NCI-H128 (cell line): Measurements from ENCODE around the gene PPP1R14B.
A peak's percentile ranks its signal among the peaks of the same experiment; 100 is the strongest.

ENCODE experiments used
- DNase-seq: peaks from one replicate; lab custom pipeline; 2025; ENCODE audit not compliant: unreplicated experiment; lab: John Stamatoyannopoulos, UW

Gene PPP1R14B

GRCh38 chr11:64246871-64247728, at the start of gene PPP1R14B:
PPP1R14B (minus strand) TSS chr11:64246943; CDS start chr11:64246673, 270 bp downstream.
- DNase-seq: peak; percentile 37

- no peak for DNase-seq
Measured at GRCh38 chr11:64296236-64296635, 49.5 kb upstream of the PPP1R14B start.

GRCh38 chr11:64295760-64296159, 49.0 kb upstream of the PPP1R14B start:
- DNase-seq: no peak

GRCh38 chr11:64294774-64295173, 48.0 kb upstream of the PPP1R14B start:
- no peak for DNase-seq

- DNase-seq: no peak
Measured at GRCh38 chr11:64292460-64293254, 45.9 kb upstream of the PPP1R14B start.

- DNase-seq: no peak
Measured at GRCh38 chr11:64291752-64292459, 45.2 kb upstream of the PPP1R14B start.

GRCh38 chr11:64291262-64291751, 44.6 kb upstream of the PPP1R14B start, which contains the start of gene KCNK4:
KCNK4 (plus strand) TSS chr11:64291302; CDS start chr11:64293019, 1,717 bp downstream.
- DNase-seq: no peak

GRCh38 chr11:64290352-64291261, 43.9 kb upstream of the PPP1R14B start:
- DNase-seq: no peak

GRCh38 chr11:64289002-64289564, 42.3 kb upstream of the PPP1R14B start:
- DNase-seq: no peak

- DNase-seq: no peak
Measured at GRCh38 chr11:64288353-64288750, 41.6 kb upstream of the PPP1R14B start.

GRCh38 chr11:64287676-64288352, 41.1 kb upstream of the PPP1R14B start:
- DNase-seq: no peak

GRCh38 chr11:64286801-64287159, 40.0 kb upstream of the PPP1R14B start:
- DNase-seq: no peak

GRCh38 chr11:64285885-64286800, 39.4 kb upstream of the PPP1R14B start:
- DNase-seq: no peak

- peak; percentile 66 for DNase-seq
Measured at GRCh38 chr11:64284962-64285884, 38.5 kb upstream of the PPP1R14B start, which contains the start of gene GPR137. GPR137 (plus strand) TSS chr11:64285848; CDS start chr11:64286525, 677 bp downstream.

GRCh38 chr11:64284048-64284961, 37.6 kb upstream of the PPP1R14B start, which contains the start of gene BAD:
BAD (minus strand) TSS chr11:64284665; CDS start chr11:64284368, 297 bp downstream.
- DNase-seq: peak; percentile 88

GRCh38 chr11:64283092-64283491, 36.3 kb upstream of the PPP1R14B start:
- DNase-seq: no peak
